Mesothelial cell of epicardium (in vitro differentiated cells): ENCODE measurements around the gene STOML1. TPM values are rescaled to one million over a fixed set of nuclear protein-coding genes. Genes with fewer than 3 reads are reported as not detected.
"Not testable (repeated sequence)": the region's sequence is repeated elsewhere in the genome, so short reads cannot be mapped to it uniquely, and the experiment has no call there.

Source experiments
- DNase-seq, 2 experiments: peaks; one replicate each; pipeline ENCODE4 v3.0.0; 2021; ENCODE audit warnings: low spot score in 2 of 2; ENCODE audit not compliant: unreplicated experiment in 2 of 2
- H3K27ac Mint-ChIP-seq: 2 replicates; pipeline ENCODE4 v1.8.0; 2021; ENCODE audit warnings: mixed read lengths
- H3K27me3 Mint-ChIP-seq: 2 replicates; pipeline ENCODE4 v1.8.0; 2021; ENCODE audit warnings: low read depth, mixed read lengths
- H3K36me3 Mint-ChIP-seq: 2 replicates; pipeline ENCODE4 v1.8.0; 2021; ENCODE audit warnings: mixed read lengths
- H3K4me1 Mint-ChIP-seq: 2 replicates; pipeline ENCODE4 v1.8.0; 2021; ENCODE audit warnings: mixed read lengths
- H3K4me3 Mint-ChIP-seq: 2 replicates; pipeline ENCODE4 v1.8.0; 2021; ENCODE audit warnings: mild to moderate bottlenecking, moderate library complexity, mixed read lengths
- H3K9me3 Mint-ChIP-seq: 2 replicates; pipeline ENCODE4 v1.8.0; 2021; ENCODE audit warnings: mixed read lengths
- total RNA-seq: library from RNA; stranded (reverse); gene quantifications from 3 replicates; pipeline ENCODE4 v1.2.1, GENCODE V29; 2021
- TF ChIP-seq, protein P1 (sequence below): fragments of 200-600 bp; sonication (generic); IDR thresholded peaks from one replicate; pipeline ENCODE4 v1.5.0; 2021; ENCODE audit warnings: antibody characterized with exemption; ENCODE audit not compliant: unreplicated experiment

The STOML1 gene
- total RNA-seq, 1 donor from 2014 or later: 11.9 TPM

- H3K9me3 Mint-ChIP-seq: no peaks in the 10 kb centered on the region
- H3K4me1 Mint-ChIP-seq: peaks cover 28% of the 10 kb centered on the region
- H3K36me3 Mint-ChIP-seq: peaks cover 5% of the 10 kb centered on the region
- TF ChIP-seq, protein P1, sequence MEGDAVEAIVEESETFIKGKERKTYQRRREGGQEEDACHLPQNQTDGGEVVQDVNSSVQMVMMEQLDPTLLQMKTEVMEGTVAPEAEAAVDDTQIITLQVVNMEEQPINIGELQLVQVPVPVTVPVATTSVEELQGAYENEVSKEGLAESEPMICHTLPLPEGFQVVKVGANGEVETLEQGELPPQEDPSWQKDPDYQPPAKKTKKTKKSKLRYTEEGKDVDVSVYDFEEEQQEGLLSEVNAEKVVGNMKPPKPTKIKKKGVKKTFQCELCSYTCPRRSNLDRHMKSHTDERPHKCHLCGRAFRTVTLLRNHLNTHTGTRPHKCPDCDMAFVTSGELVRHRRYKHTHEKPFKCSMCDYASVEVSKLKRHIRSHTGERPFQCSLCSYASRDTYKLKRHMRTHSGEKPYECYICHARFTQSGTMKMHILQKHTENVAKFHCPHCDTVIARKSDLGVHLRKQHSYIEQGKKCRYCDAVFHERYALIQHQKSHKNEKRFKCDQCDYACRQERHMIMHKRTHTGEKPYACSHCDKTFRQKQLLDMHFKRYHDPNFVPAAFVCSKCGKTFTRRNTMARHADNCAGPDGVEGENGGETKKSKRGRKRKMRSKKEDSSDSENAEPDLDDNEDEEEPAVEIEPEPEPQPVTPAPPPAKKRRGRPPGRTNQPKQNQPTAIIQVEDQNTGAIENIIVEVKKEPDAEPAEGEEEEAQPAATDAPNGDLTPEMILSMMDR: no peak
- H3K27ac Mint-ChIP-seq: peak overlapping the region; percentile 96
- peaks cover 6% of the 10 kb centered on the region for H3K27me3 Mint-ChIP-seq
- no peak for DNase-seq
- peak overlapping the region; percentile 42 for H3K4me3 Mint-ChIP-seq
Observed at GRCh38 chr15:73981761-73982221, 10.3 kb downstream of the STOML1 start.

GRCh38 chr15:73979636-73980035, 12.5 kb downstream of the STOML1 start:
- TF ChIP-seq, protein P1: no peak
- Mint-ChIP-seq H3K9me3 (no peaks in the 10 kb centered on the region), H3K27ac (no peak overlapping the region), H3K4me3 (no peak overlapping the region), H3K4me1 (peaks cover 32% of the 10 kb centered on the region), H3K36me3 (peaks cover 5% of the 10 kb centered on the region), H3K27me3 (peaks cover 17% of the 10 kb centered on the region)
- no peak for DNase-seq

- no peak overlapping the region for H3K4me3 Mint-ChIP-seq
- H3K9me3 Mint-ChIP-seq: no peaks in the 10 kb centered on the region
- H3K36me3 Mint-ChIP-seq: no peaks in the 10 kb centered on the region
- peaks cover 27% of the 10 kb centered on the region for H3K4me1 Mint-ChIP-seq
- no peak overlapping the region for H3K27ac Mint-ChIP-seq
- no peak for DNase-seq
- TF ChIP-seq, protein P1: no peak
- H3K27me3 Mint-ChIP-seq: peaks cover 17% of the 10 kb centered on the region
Observed at GRCh38 chr15:73978896-73979295, 13.2 kb downstream of the STOML1 start.

GRCh38 chr15:73975440-73976125, 16.5 kb downstream of the STOML1 start:
- H3K36me3 Mint-ChIP-seq, H3K4me1 Mint-ChIP-seq, DNase-seq, H3K9me3 Mint-ChIP-seq, H3K4me3 Mint-ChIP-seq: not testable (repeated sequence)
- Mint-ChIP-seq H3K27ac (peak overlapping the region; percentile 3), H3K27me3 (peaks cover 23% of the 10 kb centered on the region)

DNA sequence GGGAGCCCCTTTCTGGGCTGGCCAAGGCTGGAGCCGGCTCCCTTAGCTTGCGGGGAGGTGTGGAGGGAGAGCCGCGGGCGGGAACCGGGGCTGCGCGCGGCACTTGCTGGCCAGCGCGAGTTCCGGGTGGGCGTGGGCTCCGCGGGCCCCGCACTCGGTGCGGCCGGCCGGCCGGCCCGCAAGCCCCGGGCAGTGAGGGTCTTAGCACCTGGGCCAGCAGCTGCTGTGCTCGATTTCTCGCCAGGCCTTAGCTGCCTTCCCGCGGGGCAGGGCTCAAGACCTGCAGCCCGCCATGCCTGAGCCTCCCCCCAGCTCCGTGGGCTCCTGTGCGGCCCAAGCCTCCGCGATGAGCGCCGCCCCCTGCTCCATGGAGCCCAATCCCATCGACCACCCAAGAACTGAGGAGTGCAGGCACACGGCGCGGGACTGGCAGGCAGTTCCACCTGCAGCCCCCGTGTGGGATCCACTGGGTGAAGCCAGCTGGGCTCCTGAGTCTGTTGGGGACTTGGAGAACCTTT, 18.4 kb downstream of the STOML1 start:
- not testable (repeated sequence) for H3K9me3 Mint-ChIP-seq, H3K4me3 Mint-ChIP-seq, DNase-seq, H3K36me3 Mint-ChIP-seq, H3K27ac Mint-ChIP-seq, H3K4me1 Mint-ChIP-seq
- peaks cover 23% of the 10 kb centered on the region for H3K27me3 Mint-ChIP-seq

DNA sequence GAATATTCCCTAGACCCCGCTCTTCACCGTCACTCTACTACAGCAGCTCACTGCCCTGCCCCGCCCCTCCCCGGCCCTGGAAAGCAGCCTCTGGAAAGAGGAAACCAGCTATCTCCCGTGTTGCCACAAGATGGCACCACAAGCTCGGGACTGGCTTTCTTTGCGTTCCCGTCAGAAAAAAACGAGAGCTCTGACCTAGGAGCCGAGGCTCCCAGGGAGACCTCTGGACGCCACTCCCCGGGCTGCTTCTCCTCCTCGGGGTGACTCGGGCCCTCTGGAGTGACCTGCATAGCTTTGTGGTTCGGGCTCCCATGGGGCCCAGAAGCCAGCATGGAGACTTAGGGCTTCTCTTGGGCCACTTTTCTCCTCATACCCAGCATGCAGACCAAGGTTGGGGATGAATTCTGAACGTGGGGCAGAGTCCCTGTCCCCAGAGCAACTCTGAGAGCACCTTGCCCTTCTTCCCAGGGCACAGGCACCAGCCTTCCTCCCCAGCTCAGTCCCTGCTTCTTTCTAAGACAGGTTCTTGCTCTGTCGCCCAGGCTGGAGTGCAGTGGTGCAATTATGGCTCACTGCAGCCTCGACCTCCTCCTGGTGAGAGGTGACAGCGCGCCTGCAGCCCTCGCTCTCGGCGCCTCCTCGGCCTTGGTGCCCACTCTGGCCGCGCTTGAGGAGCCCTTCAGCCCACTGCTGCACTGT, 19.0 kb downstream of the STOML1 start:
- no peaks in the 10 kb centered on the region for H3K36me3 Mint-ChIP-seq
- H3K4me3 Mint-ChIP-seq: peak overlapping the region; percentile 42
- no peak overlapping the region for H3K27ac Mint-ChIP-seq

More for the DNA sequence above, 19.0 kb downstream of the STOML1 start:
- Mint-ChIP-seq H3K4me1 (peaks cover 6% of the 10 kb centered on the region), H3K27me3 (peaks cover 21% of the 10 kb centered on the region), H3K9me3 (no peaks in the 10 kb centered on the region)
- peak; percentile 60 to 85 for DNase-seq
- TF ChIP-seq, protein P1: peak; percentile 66
